Activated CD8-positive, alpha-beta T cell treated with anti-CD3 and anti-CD28 coated beads, Interleukin-2, amount 10 ng/mL, durations not matched to agents 7 days and 5 days (primary cell): ENCODE measurements around the gene RAI1. TPM values are rescaled to one million over a fixed set of nuclear protein-coding genes. Genes with fewer than 3 reads are reported as not detected.

Experiments used
- ATAC-seq: fragments of 150-1000 bp; cut with Tn5 transposase; one replicate; pipeline ENCODE4 v1.10.0; 2021; ENCODE audit warnings: moderate library complexity
- CTCF ChIA-PET: fragments of 350-600 bp; sonication (Branson Sonifier 250); formaldehyde crosslinking; loops from one replicate; lab custom pipeline; 2021; ENCODE audit warnings: antibody characterized with exemption; lab: Charles Lee
- POLR2A ChIA-PET: fragments of 350-600 bp; sonication (Branson Sonifier 250); formaldehyde crosslinking; loops from one replicate; lab custom pipeline; 2021; ENCODE audit warnings: antibody characterized with exemption; lab: Charles Lee
- DNase-seq: peaks from one replicate; pipeline ENCODE4 v3.0.0-alpha.2; 2020
- H3K27ac Mint-ChIP-seq: one replicate; pipeline ENCODE4 v1.8.0; 2021; ENCODE audit warnings: mild to moderate bottlenecking, mixed read lengths
- H3K27me3 Mint-ChIP-seq: one replicate; pipeline ENCODE4 v1.8.0; 2021; ENCODE audit warnings: low read depth, mixed read lengths
- H3K36me3 Mint-ChIP-seq: one replicate; pipeline ENCODE4 v1.8.0; 2021; ENCODE audit warnings: low read depth, mixed read lengths
- H3K4me1 Mint-ChIP-seq: one replicate; pipeline ENCODE4 v1.8.0; 2021; ENCODE audit warnings: low read depth, mixed read lengths
- H3K4me3 Mint-ChIP-seq: one replicate; pipeline ENCODE4 v1.8.0; 2021; ENCODE audit warnings: mild to moderate bottlenecking, mixed read lengths
- H3K9me3 Mint-ChIP-seq: one replicate; pipeline ENCODE4 v1.8.0; 2022; ENCODE audit warnings: mixed read lengths; ENCODE audit not compliant: insufficient read depth
- total RNA-seq, 2 experiments: library from RNA; stranded (reverse); gene quantifications; one replicate each; pipeline ENCODE4 v1.2.3, GENCODE V29; 2021

RAI1 gene
- total RNA-seq, 2 experiments from 2014 or later = 24.4 to 24.6 TPM

- Mint-ChIP-seq H3K36me3 (peaks cover 11% of the 10 kb centered on the region), H3K4me1 (peaks cover 19% of the 10 kb centered on the region), H3K4me3 (no peak overlapping the region), H3K9me3 (no peaks in the 10 kb centered on the region), H3K27me3 (no peaks in the 10 kb centered on the region), H3K27ac (no peak overlapping the region)
- ATAC-seq (no peak), DNase-seq (no peak)
- ChIA-PET CTCF (no interaction called here), POLR2A (interaction anchor here (0.6 kb wide), 2 partner anchors 37 to 536 kb away, joined by 3 read pairs; no protein-coding TSS in a partner anchor)
These were observed 116.0 kb downstream of the RAI1 start for GRCh38 chr17:17797119-17797809.

GRCh38 chr17:17798010-17798556, 116.8 kb downstream of the RAI1 start:
- no peak overlapping the region for H3K27ac Mint-ChIP-seq
- CTCF ChIA-PET = no interaction called here
- POLR2A ChIA-PET = interaction anchor here (0.7 kb wide), 1 partner anchor 14 kb away, joined by 3 read pairs; no protein-coding TSS in a partner anchor
- ATAC-seq = no peak
- H3K4me1 Mint-ChIP-seq = peaks cover 11% of the 10 kb centered on the region
- H3K9me3 Mint-ChIP-seq = no peaks in the 10 kb centered on the region
- no peaks in the 10 kb centered on the region for H3K27me3 Mint-ChIP-seq
- H3K36me3 Mint-ChIP-seq = peaks cover 11% of the 10 kb centered on the region
- no peak for DNase-seq
- H3K4me3 Mint-ChIP-seq = no peak overlapping the region

- no peaks in the 10 kb centered on the region for H3K9me3 Mint-ChIP-seq
- peaks cover 4% of the 10 kb centered on the region for H3K4me1 Mint-ChIP-seq
- no peak for ATAC-seq
- H3K36me3 Mint-ChIP-seq = peaks cover 7% of the 10 kb centered on the region
- H3K4me3 Mint-ChIP-seq = no peak overlapping the region
- ChIA-PET CTCF (no interaction called here), POLR2A (interaction anchor here (0.7 kb wide), 1 partner anchor 14 kb away, joined by 3 read pairs; no protein-coding TSS in a partner anchor)
- no peaks in the 10 kb centered on the region for H3K27me3 Mint-ChIP-seq
- no peak for DNase-seq
- H3K27ac Mint-ChIP-seq = no peak overlapping the region
These were observed 117.5 kb downstream of the RAI1 start for GRCh38 chr17:17798573-17799255.

DNA sequence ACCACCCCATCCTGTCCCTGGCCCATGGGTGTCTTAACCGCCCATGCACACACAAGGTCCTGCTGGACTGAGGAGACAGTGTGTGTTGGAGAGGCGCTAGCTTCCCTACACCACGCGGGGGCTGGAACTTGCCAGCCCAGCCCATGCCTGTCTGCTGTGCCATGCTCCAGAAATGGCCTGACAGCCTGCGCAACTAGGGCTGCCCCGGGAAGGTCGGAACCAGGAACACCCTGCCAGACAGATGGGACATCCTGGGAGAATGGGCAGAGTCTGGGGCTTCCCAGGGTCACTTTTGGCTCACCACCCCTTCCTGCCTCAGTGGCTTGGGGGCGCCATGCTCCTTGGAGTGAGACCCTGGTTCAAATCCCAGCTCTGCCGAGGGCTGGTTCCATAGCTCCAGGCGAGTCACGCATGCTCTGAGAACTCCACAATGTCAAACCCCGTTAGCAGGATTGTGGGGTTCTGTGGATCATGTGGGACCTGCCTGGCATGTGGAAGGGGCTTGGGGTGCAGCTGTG, 119.3 kb downstream of the RAI1 start:
- Mint-ChIP-seq H3K4me1 (no peaks in the 10 kb centered on the region), H3K36me3 (peaks cover 8% of the 10 kb centered on the region), H3K4me3 (no peak overlapping the region), H3K27ac (no peak overlapping the region), H3K27me3 (no peaks in the 10 kb centered on the region), H3K9me3 (no peaks in the 10 kb centered on the region)
- DNase-seq (no peak), ATAC-seq (no peak)
- ChIA-PET POLR2A (no interaction called here), CTCF (interaction anchor here (1.4 kb wide), 1 partner anchor 60 kb away, joined by 7 read pairs; no protein-coding TSS in a partner anchor)

DNA sequence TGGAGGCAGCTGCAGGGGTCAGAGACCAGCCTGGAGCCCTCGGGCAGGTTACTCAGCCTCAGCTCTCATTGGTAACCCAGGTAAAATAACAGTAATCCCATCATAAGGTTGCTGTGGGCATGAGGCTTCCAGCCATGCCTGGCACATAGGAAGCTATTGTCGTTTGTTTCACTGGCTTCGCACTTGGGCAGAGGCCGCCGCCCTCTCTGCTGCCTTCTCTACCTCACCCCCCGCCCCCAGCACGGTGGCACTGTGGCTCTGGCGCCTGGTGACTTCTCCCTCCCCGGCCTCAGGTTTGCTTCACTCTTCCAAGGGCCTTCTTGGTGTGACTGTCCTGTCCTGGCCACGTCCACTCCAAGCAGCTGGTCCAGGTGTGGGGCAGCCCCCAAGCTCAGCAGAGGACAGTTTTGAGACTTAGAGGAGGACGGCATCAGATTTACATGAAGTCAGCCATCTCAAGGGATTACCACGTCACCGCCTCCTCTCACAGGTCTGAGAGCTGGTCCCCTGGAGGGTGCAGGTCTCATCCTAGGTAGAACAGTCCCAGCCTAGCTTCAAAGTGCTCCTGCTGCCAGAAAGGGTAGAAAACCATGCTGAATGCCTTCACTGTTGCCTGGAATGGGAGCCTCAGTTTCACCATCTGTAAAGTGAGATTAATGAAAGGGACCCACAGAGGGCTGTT, 120.7 kb downstream of the RAI1 start:
- H3K27me3 Mint-ChIP-seq = no peaks in the 10 kb centered on the region
- no peaks in the 10 kb centered on the region for H3K9me3 Mint-ChIP-seq
- ChIA-PET POLR2A (no interaction called here), CTCF (interaction anchor here (1.4 kb wide), 1 partner anchor 58 kb away, joined by 7 read pairs; no protein-coding TSS in a partner anchor)
- H3K36me3 Mint-ChIP-seq = peaks cover 8% of the 10 kb centered on the region
- no peak overlapping the region for H3K4me3 Mint-ChIP-seq
- H3K4me1 Mint-ChIP-seq = no peaks in the 10 kb centered on the region
- H3K27ac Mint-ChIP-seq = no peak overlapping the region
- ATAC-seq (no peak), DNase-seq (no peak)

GRCh38 chr17:17804007-17804406, 122.7 kb downstream of the RAI1 start:
- no peak for DNase-seq
- ATAC-seq = no peak
- Mint-ChIP-seq H3K36me3 (peaks cover 14% of the 10 kb centered on the region), H3K4me3 (no peak overlapping the region), H3K27ac (no peak overlapping the region), H3K9me3 (no peaks in the 10 kb centered on the region), H3K4me1 (peaks cover 11% of the 10 kb centered on the region), H3K27me3 (no peaks in the 10 kb centered on the region)
- POLR2A ChIA-PET = no interaction called here
- CTCF ChIA-PET = no interaction called here

DNA sequence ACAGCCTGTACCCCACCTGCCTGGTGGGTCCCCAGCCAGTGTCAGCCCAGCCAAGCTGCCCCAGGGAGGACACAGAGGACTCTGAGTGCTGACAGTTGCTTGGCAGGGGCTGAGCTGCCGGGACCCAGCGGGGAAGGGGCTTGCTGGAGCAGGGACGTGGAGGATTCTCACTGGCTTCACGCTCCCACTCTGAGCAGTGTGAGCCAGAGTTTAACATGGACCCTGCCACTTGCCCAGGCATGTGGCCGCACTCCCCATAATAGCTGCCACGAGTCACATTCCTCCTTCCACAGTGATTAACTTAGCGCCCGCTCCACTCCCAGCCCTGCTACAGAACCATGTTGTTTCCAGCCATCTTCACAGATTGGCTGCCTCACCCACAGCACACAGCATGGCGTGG, 124.3 kb downstream of the RAI1 start:
- Mint-ChIP-seq H3K4me3 (no peak overlapping the region), H3K27ac (no peak overlapping the region), H3K4me1 (peaks cover 15% of the 10 kb centered on the region), H3K9me3 (no peaks in the 10 kb centered on the region), H3K27me3 (no peaks in the 10 kb centered on the region), H3K36me3 (peaks cover 19% of the 10 kb centered on the region)
- CTCF ChIA-PET = no interaction called here
- POLR2A ChIA-PET = interaction anchor here (1.3 kb wide), 1 partner anchor 15 kb away, joined by 5 read pairs; no protein-coding TSS in a partner anchor
- DNase-seq (no peak), ATAC-seq (no peak)

- CTCF ChIA-PET = interaction anchor here (1.1 kb wide), 1 partner anchor 113 kb away, joined by 3 read pairs; no protein-coding TSS in a partner anchor
- H3K27me3 Mint-ChIP-seq = no peaks in the 10 kb centered on the region
- peaks cover 23% of the 10 kb centered on the region for H3K36me3 Mint-ChIP-seq
These were observed 124.8 kb downstream of the RAI1 start for GRCh38 chr17:17806035-17806434.

DNA sequence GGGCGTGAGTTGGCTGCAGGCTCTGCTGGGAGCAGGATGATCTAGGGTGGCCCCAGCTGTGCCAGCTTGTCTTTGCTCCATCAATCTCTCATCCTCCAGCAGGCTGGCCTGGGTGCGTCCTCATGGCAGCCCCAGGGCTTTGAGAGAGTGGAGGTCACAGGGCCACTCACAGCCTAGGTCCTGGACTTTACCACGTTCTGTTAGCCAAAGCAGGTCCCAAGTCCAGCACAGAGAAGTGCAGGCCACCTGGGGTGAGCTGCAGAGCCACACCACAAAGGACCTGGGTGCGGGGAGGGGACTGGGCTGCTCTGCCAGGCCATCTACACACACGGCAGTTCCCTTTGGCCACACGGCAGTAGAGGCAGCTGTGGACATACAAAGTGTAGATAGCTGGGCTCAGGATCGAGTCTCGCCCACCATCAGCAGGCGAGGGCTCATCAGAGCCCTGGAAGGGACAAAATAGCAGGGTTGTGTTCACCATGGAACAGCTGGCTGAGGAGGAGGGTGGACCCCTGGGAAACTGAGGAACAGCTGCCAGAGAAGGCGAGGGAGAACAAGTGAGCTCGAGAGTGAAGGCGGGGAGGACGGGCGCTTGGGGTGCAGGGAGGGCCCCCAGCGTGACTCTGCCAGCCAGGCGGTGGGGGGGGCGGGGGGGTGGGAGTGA, 125.5 kb downstream of the RAI1 start:
- DNase-seq (no peak), ATAC-seq (no peak)
- H3K4me1 Mint-ChIP-seq = peaks cover 22% of the 10 kb centered on the region
- H3K9me3 Mint-ChIP-seq = no peaks in the 10 kb centered on the region
- ChIA-PET POLR2A (interaction anchor here (1.3 kb wide), 1 partner anchor 14 kb away, joined by 5 read pairs; no protein-coding TSS in a partner anchor), CTCF (interaction anchor here (1.1 kb wide), 1 partner anchor 112 kb away, joined by 3 read pairs; no protein-coding TSS in a partner anchor)
- H3K27me3 Mint-ChIP-seq = no peaks in the 10 kb centered on the region
- H3K36me3 Mint-ChIP-seq = peaks cover 27% of the 10 kb centered on the region
- H3K4me3 Mint-ChIP-seq = no peak overlapping the region
- peak overlapping the region; percentile 86 for H3K27ac Mint-ChIP-seq

More at GRCh38 chr17:17806035-17806434, 124.8 kb downstream of the RAI1 start:
- H3K4me3 Mint-ChIP-seq = no peak overlapping the region
- POLR2A ChIA-PET = interaction anchor here (1.3 kb wide), 1 partner anchor 14 kb away, joined by 5 read pairs; no protein-coding TSS in a partner anchor
- ATAC-seq (no peak), DNase-seq (no peak)
- peak overlapping the region; percentile 2 for H3K27ac Mint-ChIP-seq
- peaks cover 16% of the 10 kb centered on the region for H3K4me1 Mint-ChIP-seq
- no peaks in the 10 kb centered on the region for H3K9me3 Mint-ChIP-seq

DNA sequence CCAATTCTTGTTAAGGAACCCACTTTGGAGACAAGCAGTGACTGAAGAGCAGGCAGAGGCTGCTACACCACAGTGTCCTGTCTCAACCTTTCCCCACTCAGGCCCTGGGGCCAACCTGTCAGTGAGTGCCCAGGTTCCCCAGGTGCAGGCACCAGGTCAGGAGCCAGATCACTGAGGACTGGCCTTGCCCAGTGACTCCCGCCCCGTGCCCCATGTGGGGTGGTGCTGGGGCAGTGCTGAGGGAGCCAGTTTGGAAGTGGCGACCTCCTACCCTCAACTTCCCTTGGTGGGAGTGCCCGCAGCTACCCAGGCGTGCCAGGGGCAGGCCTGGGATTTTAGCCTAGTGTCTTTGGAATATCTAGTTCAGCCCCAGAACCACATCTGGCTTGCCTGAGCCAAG, 126.2 kb downstream of the RAI1 start:
- no peak for ATAC-seq
- H3K9me3 Mint-ChIP-seq = no peaks in the 10 kb centered on the region
- POLR2A ChIA-PET = interaction anchor here (0.6 to 1.0 kb wide), 2 partner anchors 11 to 154 kb away, joined by 3 read pairs; no protein-coding TSS in a partner anchor

More for the DNA sequence above, 126.2 kb downstream of the RAI1 start:
- Mint-ChIP-seq H3K27me3 (no peaks in the 10 kb centered on the region), H3K36me3 (peaks cover 27% of the 10 kb centered on the region), H3K4me1 (peaks cover 28% of the 10 kb centered on the region), H3K4me3 (no peak overlapping the region), H3K27ac (peak overlapping the region; percentile 24)
- CTCF ChIA-PET = no interaction called here
- DNase-seq = no peak
